NB4 (cell line): ENCODE results near the gene VRK2.

Experiments
- POLR2A ChIP-seq: IDR thresholded peaks from 2 replicates; pipeline ENCODE4 v1.6.1; 2011; ENCODE audit warnings: mild to moderate bottlenecking; ENCODE audit not compliant: insufficient read length; ENCODE audit errors: extremely low read depth
- TF ChIP-seq, protein P1 (sequence below): IDR thresholded peaks from one replicate; pipeline ENCODE4 v1.5.1; 2012; ENCODE audit warnings: low read depth, low read length
- TF ChIP-seq, protein P2 (sequence below): IDR thresholded peaks from 2 replicates; pipeline ENCODE4 v1.6.1; 2011; ENCODE audit warnings: low read depth, low read length

DNA sequence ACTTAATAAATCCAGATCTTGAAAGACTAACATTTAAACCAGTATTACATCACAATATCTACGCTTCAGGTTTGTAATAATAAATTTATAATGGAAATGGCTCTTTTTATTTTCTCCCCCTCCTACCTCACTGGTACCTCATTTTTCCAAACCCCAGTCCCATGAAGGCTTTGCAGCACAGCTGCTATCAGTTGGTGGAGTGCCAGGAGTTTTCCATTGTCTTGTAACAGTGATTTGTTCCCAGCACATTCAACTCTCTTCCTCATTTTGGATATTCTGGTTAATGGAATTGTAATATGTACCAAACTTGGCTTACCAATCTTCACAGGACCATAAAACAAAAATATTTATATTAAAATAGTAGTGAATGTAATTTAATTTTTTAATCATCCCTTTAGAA is 91.2 kb downstream of the VRK2 start:
- TF ChIP-seq, protein P1, sequence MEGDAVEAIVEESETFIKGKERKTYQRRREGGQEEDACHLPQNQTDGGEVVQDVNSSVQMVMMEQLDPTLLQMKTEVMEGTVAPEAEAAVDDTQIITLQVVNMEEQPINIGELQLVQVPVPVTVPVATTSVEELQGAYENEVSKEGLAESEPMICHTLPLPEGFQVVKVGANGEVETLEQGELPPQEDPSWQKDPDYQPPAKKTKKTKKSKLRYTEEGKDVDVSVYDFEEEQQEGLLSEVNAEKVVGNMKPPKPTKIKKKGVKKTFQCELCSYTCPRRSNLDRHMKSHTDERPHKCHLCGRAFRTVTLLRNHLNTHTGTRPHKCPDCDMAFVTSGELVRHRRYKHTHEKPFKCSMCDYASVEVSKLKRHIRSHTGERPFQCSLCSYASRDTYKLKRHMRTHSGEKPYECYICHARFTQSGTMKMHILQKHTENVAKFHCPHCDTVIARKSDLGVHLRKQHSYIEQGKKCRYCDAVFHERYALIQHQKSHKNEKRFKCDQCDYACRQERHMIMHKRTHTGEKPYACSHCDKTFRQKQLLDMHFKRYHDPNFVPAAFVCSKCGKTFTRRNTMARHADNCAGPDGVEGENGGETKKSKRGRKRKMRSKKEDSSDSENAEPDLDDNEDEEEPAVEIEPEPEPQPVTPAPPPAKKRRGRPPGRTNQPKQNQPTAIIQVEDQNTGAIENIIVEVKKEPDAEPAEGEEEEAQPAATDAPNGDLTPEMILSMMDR, result no peak
- no peak for TF ChIP-seq POLR2A
- TF ChIP-seq, protein P2, sequence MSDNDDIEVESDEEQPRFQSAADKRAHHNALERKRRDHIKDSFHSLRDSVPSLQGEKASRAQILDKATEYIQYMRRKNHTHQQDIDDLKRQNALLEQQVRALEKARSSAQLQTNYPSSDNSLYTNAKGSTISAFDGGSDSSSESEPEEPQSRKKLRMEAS, result no peak
